Upper lobe of left lung (tissue), 4 donors: ENCODE measurements around the gene CHCHD6.

Experiments
- CTCF ChIP-seq, 6 experiments: fragments of 450-650 bp in 4 of 6; fragments of 200-600 bp in 2 of 6; sonication (generic) in 2 of 6; IDR thresholded peaks; one replicate each; pipeline ENCODE4 v1.5.1; 2016 to 2019; ENCODE audit warnings: antibody characterized with exemption in 6 of 6
- POLR2AphosphoS5 ChIP-seq, 2 donors: sonication (generic); formaldehyde crosslinking; IDR thresholded peaks; one replicate each; pipeline ENCODE4 v1.5.1; 2017; ENCODE audit warnings: antibody characterized with exemption in 2 of 2

DNA sequence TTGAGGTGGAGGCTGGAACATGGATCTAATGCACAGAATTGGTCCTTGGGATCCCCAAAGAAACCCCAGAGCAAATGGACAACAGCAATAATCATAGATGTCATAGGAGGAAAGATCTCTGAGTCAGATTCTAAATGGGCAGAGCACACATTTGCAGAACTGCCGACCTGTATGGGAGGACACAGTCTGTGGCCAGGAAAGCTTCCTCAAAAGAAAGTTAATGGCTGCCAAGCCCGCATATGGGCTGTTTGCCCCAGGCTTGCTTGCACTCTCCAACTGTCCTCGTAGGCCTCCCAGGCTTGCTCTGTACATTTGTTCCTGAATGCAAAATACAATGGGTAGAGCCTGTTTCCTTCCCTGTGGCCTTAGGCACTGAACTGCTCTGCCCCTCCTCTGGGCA is 176.9 kb downstream of the CHCHD6 start:
- TF ChIP-seq POLR2AphosphoS5 (IDR thresholded peaks at IDR 0.05) = no peak
- TF ChIP-seq CTCF (IDR thresholded peaks at IDR 0.05) = no peak
